ENCODE data around the gene KDM4B. TPM values are rescaled to one million over a fixed set of nuclear protein-coding genes. Genes with fewer than 3 reads are reported as not detected.

Gene KDM4B
- total and polyA plus RNA-seq, 2 of the 8 experiments (the other 6 are each of a cell fraction or from before 2014, with no cell fraction given): 12.0 to 31.9 TPM

DNA sequence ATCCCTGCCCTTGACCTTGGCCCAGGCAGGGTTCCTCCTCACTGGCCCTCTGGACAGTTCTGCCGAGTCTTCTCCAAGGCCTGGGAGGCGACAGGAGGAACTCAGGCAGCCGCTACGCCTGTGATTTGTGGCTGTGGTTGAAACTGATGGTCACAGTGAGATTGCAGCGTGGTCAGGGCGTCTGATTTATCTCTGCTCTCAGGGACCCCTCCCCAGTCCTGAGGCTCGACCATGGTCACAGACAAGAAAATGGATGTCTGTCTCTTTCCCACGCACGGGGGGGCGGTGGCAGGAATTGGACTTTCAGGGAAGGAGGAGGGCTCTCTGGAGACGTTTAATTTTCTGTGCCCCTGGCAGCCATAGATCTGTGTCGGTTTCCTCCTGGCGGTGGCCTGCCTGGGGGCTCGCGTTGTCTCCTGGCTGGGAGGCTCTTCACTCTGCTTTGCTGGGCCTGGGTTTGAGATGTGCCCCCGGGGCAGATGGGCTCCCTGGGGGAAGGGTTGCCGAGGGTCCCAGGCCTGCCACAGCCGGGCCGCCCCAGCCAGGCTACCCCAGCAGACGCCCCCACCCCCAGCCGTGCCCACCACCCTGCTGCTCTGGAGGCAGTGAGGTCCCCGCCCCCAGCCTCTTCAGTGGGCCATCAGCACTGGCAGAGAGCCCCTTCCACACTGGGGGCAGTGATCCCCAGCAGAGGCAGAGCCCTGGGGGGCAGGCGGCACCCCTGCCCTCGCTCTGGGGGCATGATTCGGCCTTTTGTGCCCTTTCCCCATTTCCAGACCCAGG lies 167.4 kb downstream of the KDM4B start:
- peaks cover 0 to 1% of the 10 kb centered on the region in 2 experiments for H4K20me1 ChIP-seq (replicated peaks in 1 of 2; ENCODE audit: control insufficient read depth in 1 of 2, insufficient read depth in 2 of 2, low read length in 2 of 2)
- H4K5ac ChIP-seq (ENCODE audit: insufficient read length, low read depth, low read length): no peak overlapping the region
- no peaks in the 10 kb centered on the region for H3K27me3 ChIP-seq (replicated peaks in 1 of 4; ENCODE audit: control insufficient read depth in 3 of 4, extremely low read depth in 1 of 4, insufficient read depth in 3 of 4, low read length in 3 of 4)
- DNase-seq (ENCODE audit: low read depth in 1 of 2, low spot score in 2 of 2) (no peak), FAIRE-seq (no peak)
- no peak overlapping the region for H3K14ac ChIP-seq (ENCODE audit: insufficient read length)
- no peak overlapping the region for H2AK5ac ChIP-seq (ENCODE audit: low read depth, low read length)
- no peak overlapping the region for H4K91ac ChIP-seq (replicated peaks; ENCODE audit: insufficient read length, low read length)
- H3K9ac ChIP-seq (replicated peaks in 1 of 4; ENCODE audit: extremely low read depth in 1 of 4, low read depth in 3 of 4, low read length in 3 of 4): no peak overlapping the region
- no peak overlapping the region for H4K8ac ChIP-seq (ENCODE audit: extremely low read depth, insufficient read depth, low read length)
- H3K79me1 ChIP-seq (ENCODE audit: low read depth, low read length): peaks cover 2% of the 10 kb centered on the region; the same call in 1 of the 2 replicates
- no peak overlapping the region for H3K23ac ChIP-seq (ENCODE audit: insufficient read length)
- ChIA-PET POLR2A (ENCODE audit: partially characterized antibody) (no interaction called here), CTCF (ENCODE audit: partially characterized antibody) (interaction anchor here (0.7 to 4.7 kb wide), 12 partner anchors 8 to 110 kb away, joined by 3 to 97 read pairs (median 4); no protein-coding TSS in a partner anchor)
- H3K56ac ChIP-seq (replicated peaks; ENCODE audit: insufficient read length, low read depth, low read length): no peak overlapping the region
- H3K4me1 ChIP-seq (replicated peaks in 1 of 4; ENCODE audit: control insufficient read depth in 3 of 4, insufficient read depth in 4 of 4, low read length in 3 of 4): peaks cover 0 to 15% (median 10%) of the 10 kb centered on the region in 4 experiments; a peak in 6 of 7 replicates
- no peak overlapping the region for H3K4me3 ChIP-seq (ENCODE audit: extremely low read depth in 1 of 4, insufficient read depth in 2 of 4, low read depth in 3 of 4, low read length in 4 of 4)
- H3K27ac ChIP-seq (ENCODE audit: low read depth, low read length): no peak overlapping the region
- no peak overlapping the region for H3K18ac ChIP-seq (ENCODE audit: extremely low read depth, low read length)
- no peak overlapping the region for H3K4me2 ChIP-seq (ENCODE audit: insufficient read depth in 1 of 2, low read depth in 2 of 2, low read length in 2 of 2)
- no peak overlapping the region; the same call in 1 of the 2 replicates for H2BK5ac ChIP-seq (ENCODE audit: low read depth, low read length)
- H3K23me2 ChIP-seq (ENCODE audit: low read depth, low read length): no peaks in the 10 kb centered on the region
- H2BK12ac ChIP-seq (ENCODE audit: low read depth, low read length): no peak overlapping the region
- H2BK120ac ChIP-seq (replicated peaks; ENCODE audit: low read depth, low read length): no peak overlapping the region
- no peak overlapping the region for H2BK15ac ChIP-seq (ENCODE audit: low read length)
- 84% methylated on average over 20 of the region's 25 CpGs; no CpG with 5 or more reads in 1 of the 2 experiments for WGBS, 2 experiments (ENCODE audit: extremely low coverage in 1 of 2, insufficient coverage in 1 of 2, insufficient read length in 1 of 2, insufficient replicate concordance in 2 of 2, low coverage in 1 of 2, low lambda C conversion rate in 2 of 2, missing lambda C conversion rate in 1 of 2)
- H3K4ac ChIP-seq (replicated peaks; ENCODE audit: insufficient read length, low read depth, low read length): no peak overlapping the region
- H2AFZ ChIP-seq (ENCODE audit: low read length): no peak overlapping the region
- H3K79me2 ChIP-seq (ENCODE audit: control insufficient read depth in 1 of 2, insufficient read depth in 2 of 2, low read length in 2 of 2): no peaks in the 10 kb centered on the region
- peaks cover 8 to 15% (median 12%) of the 10 kb centered on the region in 4 experiments; a peak in 4 of 8 replicates for H3K36me3 ChIP-seq (ENCODE audit: control insufficient read depth in 2 of 4, insufficient read depth in 4 of 4, low read length in 3 of 4)
- no peaks in the 10 kb centered on the region for H3K9me3 ChIP-seq (ENCODE audit: insufficient read depth in 2 of 2, low read depth in 1 of 2, low read length in 1 of 2)
- H2BK20ac ChIP-seq (ENCODE audit: low read length): no peak overlapping the region
- no peak for TF ChIP-seq CBX5 (IDR thresholded peaks at IDR 0.05; ENCODE audit: low read depth, low read length)
- TF ChIP-seq ATF2 (IDR thresholded peaks at IDR 0.05; ENCODE audit: low read length): no peak
- TF ChIP-seq TEAD4 (IDR thresholded peaks at IDR 0.05; ENCODE audit: low read depth, low read length): no peak
- no peak for TF ChIP-seq CHD1 (IDR thresholded peaks at IDR 0.05; ENCODE audit: low read depth, low read length)
- no peak for TF ChIP-seq BCL11A (IDR thresholded peaks at IDR 0.05; ENCODE audit: low read depth in 2 of 2, low read length in 2 of 2)
- no peak for TF ChIP-seq TAF1 (IDR thresholded peaks at IDR 0.05; ENCODE audit: low read depth, low read length)
- no peak for TF ChIP-seq SAP30 (IDR thresholded peaks at IDR 0.05; ENCODE audit: insufficient read depth, insufficient replicate concordance, low read length)
- TF ChIP-seq HDAC2 (IDR thresholded peaks at IDR 0.05; ENCODE audit: borderline replicate concordance in 1 of 2, low read depth in 2 of 2, low read length in 2 of 2): no peak
- TF ChIP-seq RXRA (IDR thresholded peaks at IDR 0.05; ENCODE audit: insufficient read depth, low read depth, low read length): no peak
